Progenitor cell of endocrine pancreas (in vitro differentiated cells): ENCODE data around the gene CDIPT. TPM values are rescaled to one million over a fixed set of nuclear protein-coding genes. Genes with fewer than 3 reads are reported as not detected.
"Not testable (repeated sequence)": the region's sequence is repeated elsewhere in the genome, so short reads cannot be mapped to it uniquely, and the experiment has no call there.

Source experiments
- DNase-seq: peaks from one replicate; pipeline ENCODE4 v3.0.0; 2021; ENCODE audit warnings: low spot score; ENCODE audit not compliant: unreplicated experiment
- H3K27ac Mint-ChIP-seq: 2 replicates; pipeline ENCODE4 v1.8.0; 2021; ENCODE audit warnings: mild to moderate bottlenecking, moderate library complexity, mixed read lengths
- H3K27me3 Mint-ChIP-seq: 2 replicates; pipeline ENCODE4 v1.8.0; 2021; ENCODE audit warnings: mixed read lengths
- H3K36me3 Mint-ChIP-seq: 2 replicates; pipeline ENCODE4 v1.8.0; 2022; ENCODE audit warnings: mixed read lengths; ENCODE audit not compliant: insufficient read depth
- H3K4me1 Mint-ChIP-seq: 2 replicates; pipeline ENCODE4 v1.8.0; 2021; ENCODE audit warnings: low read depth, mixed read lengths
- H3K4me3 Mint-ChIP-seq: 2 replicates; pipeline ENCODE4 v1.8.0; 2021; ENCODE audit warnings: low read depth, mild to moderate bottlenecking, moderate library complexity, mixed read lengths
- H3K9me3 Mint-ChIP-seq: 2 replicates; pipeline ENCODE4 v1.8.0; 2021; ENCODE audit warnings: low read depth, mixed read lengths
- long read RNA-seq: library from polyadenylated mRNA; unstranded; transcript quantifications from one replicate; pipeline ENCODE4 v2.0.0, GENCODE V29; 2020
- total RNA-seq: library from RNA; stranded (reverse); gene quantifications from 2 replicates; pipeline ENCODE4 v1.2.1, GENCODE V29; 2021
- TF ChIP-seq, protein P1 (sequence below): fragments of 200-600 bp; sonication (generic); IDR thresholded peaks from one replicate; pipeline ENCODE4 v1.5.0; 2021; ENCODE audit warnings: antibody characterized with exemption, mild to moderate bottlenecking; ENCODE audit not compliant: unreplicated experiment

The CDIPT gene, protein sequence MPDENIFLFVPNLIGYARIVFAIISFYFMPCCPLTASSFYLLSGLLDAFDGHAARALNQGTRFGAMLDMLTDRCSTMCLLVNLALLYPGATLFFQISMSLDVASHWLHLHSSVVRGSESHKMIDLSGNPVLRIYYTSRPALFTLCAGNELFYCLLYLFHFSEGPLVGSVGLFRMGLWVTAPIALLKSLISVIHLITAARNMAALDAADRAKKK
- 46.3 and 51.2 TPM in 2 replicates for total RNA-seq
- long read RNA-seq, partial matches to known transcripts = 1 of 5 reads
- long read RNA-seq, other reads (novel, unspliced or antisense) = 1 of 5 reads

GRCh38 chr16:29862884-29863668 lies at the start of gene CDIPT:
Gene CDIPT, minus strand, starts transcription at chr16:29863226. Its CDS starts 369 bp downstream, at chr16:29862857.
- Mint-ChIP-seq H3K4me1 (peaks cover 9% of the 10 kb centered on the region), H3K4me3 (peak within 1 kb of the TSS; percentile 98), H3K27ac (peak within 1 kb of the TSS; percentile 100), H3K9me3 (no peaks in the 10 kb centered on the region), H3K27me3 (peaks cover 3% of the 10 kb centered on the region), H3K36me3 (peaks cover 9% of the 10 kb centered on the region)
- DNase-seq = peak; percentile 76
- TF ChIP-seq, protein P1, sequence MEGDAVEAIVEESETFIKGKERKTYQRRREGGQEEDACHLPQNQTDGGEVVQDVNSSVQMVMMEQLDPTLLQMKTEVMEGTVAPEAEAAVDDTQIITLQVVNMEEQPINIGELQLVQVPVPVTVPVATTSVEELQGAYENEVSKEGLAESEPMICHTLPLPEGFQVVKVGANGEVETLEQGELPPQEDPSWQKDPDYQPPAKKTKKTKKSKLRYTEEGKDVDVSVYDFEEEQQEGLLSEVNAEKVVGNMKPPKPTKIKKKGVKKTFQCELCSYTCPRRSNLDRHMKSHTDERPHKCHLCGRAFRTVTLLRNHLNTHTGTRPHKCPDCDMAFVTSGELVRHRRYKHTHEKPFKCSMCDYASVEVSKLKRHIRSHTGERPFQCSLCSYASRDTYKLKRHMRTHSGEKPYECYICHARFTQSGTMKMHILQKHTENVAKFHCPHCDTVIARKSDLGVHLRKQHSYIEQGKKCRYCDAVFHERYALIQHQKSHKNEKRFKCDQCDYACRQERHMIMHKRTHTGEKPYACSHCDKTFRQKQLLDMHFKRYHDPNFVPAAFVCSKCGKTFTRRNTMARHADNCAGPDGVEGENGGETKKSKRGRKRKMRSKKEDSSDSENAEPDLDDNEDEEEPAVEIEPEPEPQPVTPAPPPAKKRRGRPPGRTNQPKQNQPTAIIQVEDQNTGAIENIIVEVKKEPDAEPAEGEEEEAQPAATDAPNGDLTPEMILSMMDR = peak; percentile 69

- H3K27ac Mint-ChIP-seq = peak overlapping the region; percentile 86
- no peak overlapping the region for H3K4me3 Mint-ChIP-seq
- no peak for DNase-seq
- TF ChIP-seq, protein P1 = no peak
- H3K27me3 Mint-ChIP-seq = no peaks in the 10 kb centered on the region
- peaks cover 4% of the 10 kb centered on the region for H3K4me1 Mint-ChIP-seq
- H3K36me3 Mint-ChIP-seq = peaks cover 12% of the 10 kb centered on the region
- no peaks in the 10 kb centered on the region for H3K9me3 Mint-ChIP-seq
Observed at GRCh38 chr16:29912087-29912486, 49.1 kb upstream of the CDIPT start.

GRCh38 chr16:29911676-29912010 lies 48.6 kb upstream of the CDIPT start:
- H3K9me3 Mint-ChIP-seq = no peaks in the 10 kb centered on the region
- DNase-seq = no peak
- no peak overlapping the region for H3K27ac Mint-ChIP-seq
- H3K4me3 Mint-ChIP-seq = no peak overlapping the region
- H3K27me3 Mint-ChIP-seq = no peaks in the 10 kb centered on the region
- TF ChIP-seq, protein P1 = no peak
- H3K4me1 Mint-ChIP-seq = peaks cover 4% of the 10 kb centered on the region
- H3K36me3 Mint-ChIP-seq = peaks cover 9% of the 10 kb centered on the region

GRCh38 chr16:29910819-29911675 lies 48.0 kb upstream of the CDIPT start:
- TF ChIP-seq, protein P1 = no peak
- Mint-ChIP-seq H3K4me1 (peaks cover 4% of the 10 kb centered on the region), H3K9me3 (no peaks in the 10 kb centered on the region), H3K27me3 (no peaks in the 10 kb centered on the region), H3K36me3 (peaks cover 8% of the 10 kb centered on the region), H3K27ac (no peak overlapping the region), H3K4me3 (no peak overlapping the region)
- no peak for DNase-seq

DNA sequence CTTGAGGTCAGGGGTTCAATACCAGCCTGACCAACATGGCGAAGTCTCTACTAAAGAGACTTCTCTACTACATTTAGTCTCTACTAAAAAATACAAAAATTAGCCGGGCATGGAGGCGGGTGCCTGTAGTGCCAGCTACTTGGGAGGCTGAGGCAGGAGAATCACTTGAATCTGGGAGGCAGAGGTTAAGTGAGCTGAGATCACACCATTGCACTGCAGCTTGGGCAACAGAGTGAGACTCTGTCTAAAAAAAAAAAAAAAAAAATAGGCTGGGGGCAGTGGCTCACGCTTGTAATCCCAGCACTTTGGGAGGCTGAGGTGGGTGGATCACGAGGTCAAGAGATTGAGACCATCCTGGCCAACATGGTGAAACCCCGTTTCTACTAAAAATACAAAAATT lies 46.8 kb upstream of the CDIPT start:
- not testable (repeated sequence) for H3K4me1 Mint-ChIP-seq, H3K27ac Mint-ChIP-seq, H3K9me3 Mint-ChIP-seq, H3K27me3 Mint-ChIP-seq, DNase-seq, H3K4me3 Mint-ChIP-seq, H3K36me3 Mint-ChIP-seq
